ENCODE results near the gene BRIP1.
"Not testable (repeated sequence)": the region's sequence is repeated elsewhere in the genome, so short reads cannot be mapped to it uniquely, and the experiment has no call there.

Gene BRIP1

GRCh38 chr17:61737820-61738219, 125.5 kb downstream of the BRIP1 start:
- in situ Hi-C loops (cut with MboI; ENCODE audit: low sequenced_read_pairs), result no loop called here

- in situ Hi-C loops (cut with MboI; ENCODE audit: low sequenced_read_pairs), result no loop called here
These were observed 126.9 kb downstream of the BRIP1 start for GRCh38 chr17:61736438-61736837.

- in situ Hi-C loops (cut with MboI; ENCODE audit: low sequenced_read_pairs), result no loop called here
These were observed 127.5 kb downstream of the BRIP1 start for GRCh38 chr17:61735807-61736206.

GRCh38 chr17:61734466-61734865, 128.9 kb downstream of the BRIP1 start:
- in situ Hi-C loops (cut with MboI; ENCODE audit: low sequenced_read_pairs), result no loop called here

- in situ Hi-C loops (cut with MboI; ENCODE audit: low sequenced_read_pairs), result no loop called here
These were observed 129.3 kb downstream of the BRIP1 start for GRCh38 chr17:61734012-61734411.

GRCh38 chr17:61733021-61733420, 130.3 kb downstream of the BRIP1 start:
- in situ Hi-C loops (cut with MboI; ENCODE audit: low sequenced_read_pairs), result no loop called here

GRCh38 chr17:61732169-61732568, 131.2 kb downstream of the BRIP1 start:
- in situ Hi-C loops (cut with MboI; ENCODE audit: low sequenced_read_pairs), result no loop called here

- in situ Hi-C loops (cut with MboI; ENCODE audit: low sequenced_read_pairs), result no loop called here
These were observed 132.0 kb downstream of the BRIP1 start for GRCh38 chr17:61731330-61731729.

- in situ Hi-C loops (cut with MboI; ENCODE audit: low sequenced_read_pairs), result no loop called here
These were observed 133.5 kb downstream of the BRIP1 start for GRCh38 chr17:61729690-61730268.

- in situ Hi-C loops (cut with MboI; ENCODE audit: low sequenced_read_pairs), result no loop called here
These were observed 135.0 kb downstream of the BRIP1 start for GRCh38 chr17:61728297-61728836.

GRCh38 chr17:61727798-61728197, 135.5 kb downstream of the BRIP1 start:
- in situ Hi-C loops (cut with MboI; ENCODE audit: low sequenced_read_pairs), result not testable (repeated sequence)

- in situ Hi-C loops (cut with MboI; ENCODE audit: low sequenced_read_pairs), result no loop called here
These were observed 136.4 kb downstream of the BRIP1 start for GRCh38 chr17:61726977-61727376.

- in situ Hi-C loops (cut with MboI; ENCODE audit: low sequenced_read_pairs), result no loop called here
These were observed 138.6 kb downstream of the BRIP1 start for GRCh38 chr17:61724777-61725176.

GRCh38 chr17:61723914-61724313, 139.4 kb downstream of the BRIP1 start:
- in situ Hi-C loops (cut with MboI; ENCODE audit: low sequenced_read_pairs), result no loop called here

- in situ Hi-C loops (cut with MboI; ENCODE audit: low sequenced_read_pairs), result no loop called here
These were observed 140.1 kb downstream of the BRIP1 start for GRCh38 chr17:61723183-61723582.

GRCh38 chr17:61722398-61722797, 140.9 kb downstream of the BRIP1 start:
- in situ Hi-C loops (cut with MboI; ENCODE audit: low sequenced_read_pairs), result no loop called here

GRCh38 chr17:61720016-61720795, 143.1 kb downstream of the BRIP1 start:
- in situ Hi-C loops (cut with MboI; ENCODE audit: low sequenced_read_pairs), result no loop called here

GRCh38 chr17:61719220-61719619, 144.1 kb downstream of the BRIP1 start:
- in situ Hi-C loops (cut with MboI; ENCODE audit: low sequenced_read_pairs), result not testable (repeated sequence)

- in situ Hi-C loops (cut with MboI; ENCODE audit: low sequenced_read_pairs), result no loop called here
These were observed 145.3 kb downstream of the BRIP1 start for GRCh38 chr17:61718022-61718421.

- in situ Hi-C loops (cut with MboI; ENCODE audit: low sequenced_read_pairs), result no loop called here
These were observed 146.0 kb downstream of the BRIP1 start for GRCh38 chr17:61717352-61717751.

GRCh38 chr17:61716225-61716829, 147.0 kb downstream of the BRIP1 start:
- in situ Hi-C loops (cut with MboI; ENCODE audit: low sequenced_read_pairs), result no loop called here

- in situ Hi-C loops (cut with MboI; ENCODE audit: low sequenced_read_pairs), result no loop called here
These were observed 148.0 kb downstream of the BRIP1 start for GRCh38 chr17:61715348-61715747.

All from HL-60/S4 treated with retinoic acid at 250 ng/mL for 4 days and 3 days (cell line).